A549 (cell line): Measurements from ENCODE around the gene BLID. TPM values are rescaled to one million over a fixed set of nuclear protein-coding genes. Genes with fewer than 3 reads are reported as not detected.
A peak's percentile ranks its signal among the peaks of the same experiment; 100 is the strongest.

Experiments
- ATAC-seq, 2 experiments: fragments of 200-7000 bp in 1 of 2; fragments of >200 bp in 1 of 2; cut with Nextera tagmentation in 1 of 2; cut with Tn5 transposase in 1 of 2; 3 replicates each; pipeline versions ENCODE4 v1.8.0 to v1.9.1; 2018 to 2020; ENCODE audit warnings: mild to moderate bottlenecking in 1 of 2, moderate library complexity in 1 of 2
- CTCF ChIA-PET: fragments of 300-600 bp; sonication (Branson Sonifier 250); formaldehyde crosslinking; extraction: SDS; loops from one replicate; lab custom pipeline; 2021; ENCODE audit warnings: antibody characterized with exemption, inconsistent platforms; lab: Yijun Ruan, JAX
- POLR2A ChIA-PET: fragments of 350-600 bp; formaldehyde crosslinking; extraction: SDS; loops from one replicate; lab custom pipeline; 2021; ENCODE audit warnings: antibody characterized with exemption, inconsistent platforms; lab: Yijun Ruan, JAX
- DNase-seq, 2 experiments: peaks; one replicate each; pipeline versions ENCODE4 v3.0.0 to v3.0.0-alpha.2; 2011 to 2016; ENCODE audit warnings: low read depth in 1 of 2, low spot score in 1 of 2
- FAIRE-seq: peaks from 2 replicates; lab custom pipeline; 2011; peaks lifted over from hg19 to GRCh38; lab: Jason Lieb, UNC
- H3K27ac ChIP-seq, 2 experiments: fragments of >200 bp; sonication (Bioruptor Twin); formaldehyde crosslinking; 3 replicates each; pipeline ENCODE4 v1.5.1; 2016 to 2017
- H3K4me1 ChIP-seq: fragments of >200 bp; sonication (Bioruptor Twin); formaldehyde crosslinking; 3 replicates; pipeline ENCODE4 v1.6.1; 2016
- H3K4me2 ChIP-seq: fragments of >200 bp; sonication (Bioruptor Twin); formaldehyde crosslinking; 3 replicates; pipeline ENCODE4 v1.6.1; 2016
- H3K4me3 ChIP-seq: fragments of >200 bp; sonication (Bioruptor Twin); formaldehyde crosslinking; 3 replicates; pipeline ENCODE4 v1.5.1; 2016
- H3K9me3 ChIP-seq: fragments of >200 bp; sonication (Bioruptor Twin); formaldehyde crosslinking; 3 replicates; pipeline ENCODE4 v1.6.1; 2016
- CHD4 ChIP-seq: fragments of 200-600 bp; sonication (generic); IDR thresholded peaks from 2 replicates; pipeline ENCODE4 v1.6.1; 2016; ENCODE audit warnings: antibody characterized with exemption, mild to moderate bottlenecking, borderline replicate concordance
- FOSL2 ChIP-seq, 2 experiments: fragments of 450-650 bp in 1 of 2; fragments of >200 bp in 1 of 2; sonication (Bioruptor Twin) in 1 of 2; formaldehyde crosslinking; IDR thresholded peaks; 2 replicates each; pipeline versions ENCODE4 v1.5.0 to v1.6.1; 2016 to 2020; ENCODE audit warnings: mild to moderate bottlenecking in 1 of 2, moderate library complexity in 1 of 2
- FOXS1 ChIP-seq: fragments of 250-450 bp; sonication (Bioruptor Pico); IDR thresholded peaks from 2 replicates; pipeline ENCODE4 v1.5.0; 2020; ENCODE audit warnings: mild to moderate bottlenecking, moderate library complexity
- HDAC2 ChIP-seq: fragments of 200-600 bp; sonication (generic); IDR thresholded peaks from 2 replicates; pipeline ENCODE4 v1.6.1; 2016
- HEYL ChIP-seq: fragments of 250-450 bp; sonication (Bioruptor Pico); IDR thresholded peaks from 2 replicates; pipeline ENCODE4 v1.8.0; 2021; ENCODE audit warnings: mild to moderate bottlenecking, moderate library complexity
- KDM5A ChIP-seq: fragments of 200-600 bp; sonication (generic); IDR thresholded peaks from 2 replicates; pipeline ENCODE4 v1.6.1; 2016; ENCODE audit warnings: antibody characterized with exemption, mild to moderate bottlenecking
- MAFK ChIP-seq: fragments of 450-650 bp; IDR thresholded peaks from 2 replicates; pipeline ENCODE4 v1.6.1; 2014; ENCODE audit not compliant: partially characterized antibody
- NR3C1 ChIP-seq: fragments of >200 bp; sonication (Bioruptor Twin); formaldehyde crosslinking; IDR thresholded peaks from 3 replicates; pipeline ENCODE4 v1.6.1; 2017
- RAD21 ChIP-seq, 2 experiments: fragments of >200 bp in 1 of 2; sonication (Bioruptor Twin) in 1 of 2; formaldehyde crosslinking in 1 of 2; IDR thresholded peaks in 1 of 2; conservative IDR thresholded peaks in 1 of 2; 2 replicates in 1 of 2; 3 replicates in 1 of 2; pipeline ENCODE4 v1.6.1; 2012 to 2018; ENCODE audit warnings: inconsistent platforms in 1 of 2
- RCOR1 ChIP-seq: fragments of 150-350 bp; IDR thresholded peaks from 2 replicates; pipeline ENCODE4 v1.6.1; 2014; ENCODE audit warnings: antibody characterized with exemption, low read length, low read depth
- RNF2 ChIP-seq: fragments of 200-600 bp; sonication (generic); IDR thresholded peaks from 2 replicates; pipeline ENCODE4 v1.6.1; 2016; ENCODE audit warnings: low read depth, mild to moderate bottlenecking, antibody characterized with exemption, moderate library complexity, borderline replicate concordance
- SMC3 ChIP-seq: fragments of >200 bp; sonication (Bioruptor Twin); formaldehyde crosslinking; IDR thresholded peaks from 3 replicates; pipeline ENCODE4 v1.6.1; 2018; ENCODE audit warnings: inconsistent platforms
- TFCP2L1 ChIP-seq: fragments of 250-450 bp; sonication (Bioruptor Pico); IDR thresholded peaks from 2 replicates; pipeline ENCODE4 v1.5.0; 2021; ENCODE audit warnings: mild to moderate bottlenecking
- WGBS: methylation state at CpG from one replicate; pipeline ENCODE4 v1.1.6; 2017; ENCODE audit errors: missing lambda C conversion rate; 5-methylcytosine and 5-hydroxymethylcytosine counted together
- polyA minus RNA-seq: library from RNA; depleted of rRNA, polyadenylated mRNA; stranded (reverse); fragments of >200 nt; gene quantifications from 2 replicates; pipeline ENCODE4 v1.2.3, GENCODE V29; 2011; rRNA and poly(A)+ RNA removed
- polyA plus RNA-seq, 4 experiments: library from polyadenylated mRNA; depleted of rRNA in 3 of 4; stranded (reverse); fragments of >200 nt; fragmentation: RNase III in 1 of 4; extraction: RNeasy Plus Mini Kit Qiagen cat#74134 plus additional on column Dnase treatment in 1 of 4; gene quantifications; 2 replicates in 3 of 4; 3 replicates in 1 of 4; pipeline ENCODE4 v1.2.3, GENCODE V29; 2011 to 2017
- TF ChIP-seq, protein P1 (sequence below): fragments of >200 bp; sonication (Bioruptor Twin); formaldehyde crosslinking; IDR thresholded peaks from 3 replicates; pipeline ENCODE4 v1.5.1; 2016
- TF ChIP-seq, protein P2 (sequence below): fragments of 250-450 bp; sonication (Bioruptor Pico); IDR thresholded peaks from 2 replicates; pipeline ENCODE4 v1.5.0; 2021; ENCODE audit warnings: mild to moderate bottlenecking, moderate library complexity, borderline replicate concordance

BLID gene, protein sequence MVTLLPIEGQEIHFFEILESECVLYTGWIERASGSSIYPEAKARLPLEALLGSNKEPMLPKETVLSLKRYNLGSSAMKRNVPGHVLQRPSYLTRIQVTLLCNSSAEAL
- polyA plus RNA-seq (2011; rRNA removed) = 0.14 and 0.26 TPM in 2 replicates
- not detected in 2 replicates for polyA plus RNA-seq (2012; cell fraction: cytosol; rRNA removed)
- polyA plus RNA-seq (2012; cell fraction: nucleus; rRNA removed) = not detected in 2 replicates
- not detected in 3 replicates for polyA plus RNA-seq (2017; fragmentation: RNase III; extraction: RNeasy Plus Mini Kit Qiagen cat#74134 plus additional on column Dnase treatment)
- polyA minus RNA-seq = 1.3 and 4.1 TPM in 2 replicates

DNA sequence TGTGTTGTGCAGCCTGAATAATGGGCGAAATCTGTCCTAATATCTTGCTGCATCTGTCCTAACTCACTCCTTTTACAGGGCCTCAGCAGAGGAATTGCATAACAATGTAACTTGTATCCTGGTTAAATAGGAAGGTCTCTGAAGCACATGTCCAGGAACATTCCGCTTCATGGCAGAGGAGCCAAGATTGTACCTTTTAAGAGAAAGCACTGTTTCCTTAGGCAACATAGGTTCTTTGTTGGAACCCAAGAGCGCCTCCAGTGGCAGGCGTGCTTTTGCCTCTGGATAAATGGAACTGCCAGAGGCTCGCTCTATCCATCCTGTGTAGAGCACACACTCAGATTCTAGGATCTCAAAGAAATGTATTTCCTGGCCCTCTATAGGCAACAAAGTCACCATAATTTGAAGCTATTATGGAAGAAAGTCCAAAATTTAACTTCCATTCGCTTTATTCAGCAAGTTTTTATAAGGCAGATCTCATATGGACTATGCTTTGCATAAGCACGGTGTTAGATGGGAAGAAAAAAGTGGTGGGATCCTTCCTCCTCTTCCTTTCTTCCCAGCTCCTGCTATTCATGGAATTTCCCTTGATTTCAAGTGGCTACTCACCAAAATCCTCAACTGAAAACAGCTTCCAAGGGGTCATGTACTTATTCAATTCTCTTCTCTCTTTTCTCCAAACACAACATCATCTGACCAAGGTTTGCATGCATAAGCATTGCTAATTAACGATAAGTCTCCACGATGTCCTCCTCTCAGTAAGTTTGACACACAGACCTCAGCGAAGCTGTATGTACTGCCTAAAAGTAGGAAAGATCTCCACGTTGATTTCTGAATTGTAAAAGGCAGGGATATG lies at the start of gene BLID:
Gene BLID, minus strand, starts transcription at position 692 of the 856 bp plus-strand sequence. Its CDS starts 293 bp downstream, at position 399.
- Histone ChIP-seq H3K4me2 (no peak within 1 kb of the TSS), H3K4me3 (no peak within 1 kb of the TSS)
- no peak for TF ChIP-seq RCOR1
- TF ChIP-seq RAD21 (conservative IDR thresholded peaks at IDR 0.05 in 1 of 2, IDR thresholded peaks at IDR 0.05 in 1 of 2) = peak in 1 of 2 experiments; percentile 28; a peak in 1 of 5 replicates
- TF ChIP-seq, protein P1, sequence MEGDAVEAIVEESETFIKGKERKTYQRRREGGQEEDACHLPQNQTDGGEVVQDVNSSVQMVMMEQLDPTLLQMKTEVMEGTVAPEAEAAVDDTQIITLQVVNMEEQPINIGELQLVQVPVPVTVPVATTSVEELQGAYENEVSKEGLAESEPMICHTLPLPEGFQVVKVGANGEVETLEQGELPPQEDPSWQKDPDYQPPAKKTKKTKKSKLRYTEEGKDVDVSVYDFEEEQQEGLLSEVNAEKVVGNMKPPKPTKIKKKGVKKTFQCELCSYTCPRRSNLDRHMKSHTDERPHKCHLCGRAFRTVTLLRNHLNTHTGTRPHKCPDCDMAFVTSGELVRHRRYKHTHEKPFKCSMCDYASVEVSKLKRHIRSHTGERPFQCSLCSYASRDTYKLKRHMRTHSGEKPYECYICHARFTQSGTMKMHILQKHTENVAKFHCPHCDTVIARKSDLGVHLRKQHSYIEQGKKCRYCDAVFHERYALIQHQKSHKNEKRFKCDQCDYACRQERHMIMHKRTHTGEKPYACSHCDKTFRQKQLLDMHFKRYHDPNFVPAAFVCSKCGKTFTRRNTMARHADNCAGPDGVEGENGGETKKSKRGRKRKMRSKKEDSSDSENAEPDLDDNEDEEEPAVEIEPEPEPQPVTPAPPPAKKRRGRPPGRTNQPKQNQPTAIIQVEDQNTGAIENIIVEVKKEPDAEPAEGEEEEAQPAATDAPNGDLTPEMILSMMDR = peak; percentile 37; the same call in 1 of the 3 replicates
- TF ChIP-seq, all 56 proteins: peak for 2
- DNase-seq = peak in 1 of 2 experiments; percentile 31
- no peak within 1 kb of the TSS for H3K27ac ChIP-seq
- 87% methylated on average over 11 of the region's 11 CpGs for WGBS
- ChIA-PET CTCF (interaction anchor here (0.7 to 1.4 kb wide), 8 partner anchors 9 to 384 kb away, joined by 3 to 5 read pairs (median 3); no protein-coding TSS in a partner anchor), POLR2A (no interaction called here)
- no peaks in the 10 kb centered on the region for H3K4me1 ChIP-seq
- no peak for FAIRE-seq
- H3K9me3 ChIP-seq = no peaks in the 10 kb centered on the region
- peak; percentile 70 to 83; a peak in 4 of 6 replicates for ATAC-seq

DNA sequence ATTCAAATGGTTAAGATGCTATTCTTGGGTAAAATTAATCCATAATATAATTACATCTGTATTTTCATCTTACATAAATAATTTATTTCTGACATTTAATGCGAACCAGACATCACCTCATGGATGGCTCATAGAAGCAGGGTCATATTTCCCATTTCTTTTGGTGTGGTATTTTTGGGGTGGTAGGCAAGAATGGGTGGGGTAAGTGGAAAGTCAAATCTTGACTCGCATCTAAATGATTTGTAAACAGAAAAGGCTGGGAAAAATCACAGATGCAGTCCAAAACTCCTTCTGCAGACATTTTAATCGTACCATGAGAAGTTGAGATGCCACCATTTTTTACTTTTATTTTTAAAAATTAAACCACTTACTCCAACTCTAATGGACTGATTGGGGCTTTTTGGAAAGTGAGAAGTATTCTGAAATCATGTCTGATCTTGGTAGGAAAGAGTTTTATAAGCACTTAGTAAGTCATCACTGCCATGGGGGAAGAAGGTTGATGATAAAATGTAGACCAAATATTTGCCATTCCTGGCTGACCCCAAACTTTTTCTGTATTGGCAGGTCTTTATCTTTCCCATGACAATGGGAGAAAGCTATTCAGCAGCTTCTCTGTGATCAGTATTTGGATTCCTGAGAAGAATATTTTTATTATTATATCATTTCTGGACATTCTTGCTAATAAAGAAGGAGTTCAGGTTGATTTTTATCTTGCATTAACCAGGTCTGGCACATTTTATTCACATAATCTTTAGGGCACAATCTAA lies 47.2 kb upstream of the BLID start:
- no peak for FAIRE-seq
- peak overlapping the region; percentile 40 for H3K4me2 ChIP-seq
- no peaks in the 10 kb centered on the region for H3K9me3 ChIP-seq
- peaks cover 88% of the 10 kb centered on the region for H3K4me1 ChIP-seq
- no peak for DNase-seq
- TF ChIP-seq MAFK (no peak), HEYL (CRISPR knock-in tag) (no peak), CHD4 (no peak), FOSL2 (IDR thresholded peaks at IDR 0.05) (no peak), FOSL2 (CRISPR knock-in tag; IDR thresholded peaks at IDR 0.05) (no peak), SMC3 (no peak)
- TF ChIP-seq, protein P2, sequence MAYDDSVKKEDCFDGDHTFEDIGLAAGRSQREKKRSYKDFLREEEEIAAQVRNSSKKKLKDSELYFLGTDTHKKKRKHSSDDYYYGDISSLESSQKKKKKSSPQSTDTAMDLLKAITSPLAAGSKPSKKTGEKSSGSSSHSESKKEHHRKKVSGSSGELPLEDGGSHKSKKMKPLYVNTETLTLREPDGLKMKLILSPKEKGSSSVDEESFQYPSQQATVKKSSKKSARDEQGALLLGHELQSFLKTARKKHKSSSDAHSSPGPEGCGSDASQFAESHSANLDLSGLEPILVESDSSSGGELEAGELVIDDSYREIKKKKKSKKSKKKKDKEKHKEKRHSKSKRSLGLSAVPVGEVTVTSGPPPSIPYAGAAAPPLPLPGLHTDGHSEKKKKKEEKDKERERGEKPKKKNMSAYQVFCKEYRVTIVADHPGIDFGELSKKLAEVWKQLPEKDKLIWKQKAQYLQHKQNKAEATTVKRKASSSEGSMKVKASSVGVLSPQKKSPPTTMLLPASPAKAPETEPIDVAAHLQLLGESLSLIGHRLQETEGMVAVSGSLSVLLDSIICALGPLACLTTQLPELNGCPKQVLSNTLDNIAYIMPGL = no peak
- ChIA-PET CTCF (interaction anchor here (1.3 kb wide), 1 partner anchor 40 kb away, joined by 4 read pairs; no protein-coding TSS in a partner anchor), POLR2A (no interaction called here)
- peak overlapping the region; percentile 54 to 71; a peak in 4 of 6 replicates for H3K27ac ChIP-seq
- no peak overlapping the region for H3K4me3 ChIP-seq
- ATAC-seq = no peak
- WGBS = 70% methylated on average over 3 of the region's 3 CpGs

DNA sequence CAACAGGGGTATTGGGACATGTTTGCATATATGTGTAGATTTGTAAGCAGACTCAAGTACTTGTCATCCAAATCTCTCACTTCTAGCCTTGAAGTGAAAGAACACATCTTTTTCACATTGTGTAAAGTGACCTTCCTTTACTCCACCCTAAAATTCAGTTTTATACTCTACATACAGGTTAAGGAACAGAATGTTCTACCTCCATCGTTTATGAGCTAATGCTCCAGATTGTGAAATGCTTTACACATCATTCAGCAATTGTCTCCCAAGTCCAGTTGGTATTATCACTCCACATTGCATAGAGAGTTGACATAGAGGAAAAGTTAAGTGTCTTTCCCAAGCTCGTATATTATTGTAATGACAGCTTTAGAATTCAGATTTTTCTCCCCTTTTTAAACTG lies 46.1 kb upstream of the BLID start:
- TF ChIP-seq FOXS1 (CRISPR knock-in tag) = no peak
- TF ChIP-seq HDAC2 = no peak
- no peak for TF ChIP-seq TFCP2L1 (CRISPR knock-in tag)
- TF ChIP-seq NR3C1 = no peak
- no peak for TF ChIP-seq HEYL (CRISPR knock-in tag)
- no peak for TF ChIP-seq FOSL2 (IDR thresholded peaks at IDR 0.05)
- no peak for TF ChIP-seq FOSL2 (CRISPR knock-in tag; IDR thresholded peaks at IDR 0.05)
- no peak for TF ChIP-seq RNF2
- no peak for TF ChIP-seq KDM5A
- CTCF ChIA-PET = interaction anchor here (0.8 to 1.5 kb wide), 4 partner anchors 18 to 507 kb away, joined by 3 to 4 read pairs (median 3); no protein-coding TSS in a partner anchor
- DNase-seq (no peak), ATAC-seq (no peak), FAIRE-seq (no peak)
- 40% methylated on average over 2 of the region's 2 CpGs for WGBS
- peaks cover 80% of the 10 kb centered on the region for H3K4me1 ChIP-seq
- H3K4me2 ChIP-seq = peak overlapping the region; percentile 97; the same call in 2 of the 3 replicates
- POLR2A ChIA-PET = no interaction called here
- H3K9me3 ChIP-seq = no peaks in the 10 kb centered on the region
- H3K27ac ChIP-seq = peak overlapping the region; percentile 91 to 93; a peak in 5 of 6 replicates
- no peak overlapping the region for H3K4me3 ChIP-seq
